Esophagus muscularis mucosa (tissue), 3 donors: ENCODE data around the gene TGFBI.

ENCODE experiments used
- CTCF ChIP-seq, 3 experiments: fragments of 200-600 bp in 2 of 3; fragments of 450-650 bp in 1 of 3; sonication (generic) in 2 of 3; IDR thresholded peaks; one replicate each; pipeline ENCODE4 v1.5.1; 2017 to 2019; ENCODE audit warnings: antibody characterized with exemption in 3 of 3, mild to moderate bottlenecking in 2 of 3, moderate library complexity in 1 of 3
- POLR2A ChIP-seq: fragments of 450-650 bp; IDR thresholded peaks from one replicate; pipeline ENCODE4 v1.6.1; 2017; ENCODE audit warnings: antibody characterized with exemption, moderate library complexity, mild to moderate bottlenecking, low read depth
- POLR2AphosphoS5 ChIP-seq, 2 donors: sonication (generic); formaldehyde crosslinking; IDR thresholded peaks; one replicate each; pipeline ENCODE4 v1.6.1; 2017; ENCODE audit warnings: antibody characterized with exemption in 2 of 2

GRCh38 chr5:136023958-136024541 lies 4.7 kb upstream of the TGFBI start:
- TF ChIP-seq POLR2A (no peak), CTCF (IDR thresholded peaks at IDR 0.05) (no peak), POLR2AphosphoS5 (IDR thresholded peaks at IDR 0.05) (no peak)
